Frontal cortex (tissue), 4 donors: Measurements from ENCODE around the gene SYNRG. TPM values are rescaled to one million over a fixed set of nuclear protein-coding genes. Genes with fewer than 3 reads are reported as not detected.

Experiments
- DNase-seq, 2 donors: peaks; one replicate each; pipeline ENCODE4 v3.0.0; 2012; ENCODE audit warnings: low spot score in 2 of 2
- FAIRE-seq: peaks from 2 replicates; lab custom pipeline; 2012; peaks lifted over from hg19 to GRCh38; lab: Jason Lieb, UNC
- total RNA-seq: library from RNA; depleted of rRNA; stranded (reverse); fragments of >200 nt; gene quantifications from one replicate; pipeline ENCODE4 v1.2.3, GENCODE V29; 2014
- donor health status: control.
- donor health status: control.
- donor health status: control.

Gene SYNRG
- total RNA-seq, 1 donor from 2014 or later, result 24.9 TPM

- FAIRE-seq (no peak), DNase-seq (no peak)
Observed at GRCh38 chr17:37507111-37507510, 102.1 kb downstream of the SYNRG start.

- DNase-seq (no peak), FAIRE-seq (no peak)
Observed at GRCh38 chr17:37506678-37507077, 102.5 kb downstream of the SYNRG start.

GRCh38 chr17:37505333-37505732, 103.9 kb downstream of the SYNRG start:
- DNase-seq, result no peak
- no peak for FAIRE-seq

- FAIRE-seq, result no peak
Observed at GRCh38 chr17:37503148-37503547, 106.1 kb downstream of the SYNRG start.

GRCh38 chr17:37502009-37502936, 106.9 kb downstream of the SYNRG start:
- no peak for DNase-seq
- no peak for FAIRE-seq

More at GRCh38 chr17:37503148-37503547, 106.1 kb downstream of the SYNRG start:
- DNase-seq, result no peak

- DNase-seq, result no peak
- FAIRE-seq, result no peak
Observed at GRCh38 chr17:37500378-37500777, 108.8 kb downstream of the SYNRG start.

GRCh38 chr17:37494971-37495370, 114.2 kb downstream of the SYNRG start:
- no peak for FAIRE-seq
- DNase-seq, result no peak

DNA sequence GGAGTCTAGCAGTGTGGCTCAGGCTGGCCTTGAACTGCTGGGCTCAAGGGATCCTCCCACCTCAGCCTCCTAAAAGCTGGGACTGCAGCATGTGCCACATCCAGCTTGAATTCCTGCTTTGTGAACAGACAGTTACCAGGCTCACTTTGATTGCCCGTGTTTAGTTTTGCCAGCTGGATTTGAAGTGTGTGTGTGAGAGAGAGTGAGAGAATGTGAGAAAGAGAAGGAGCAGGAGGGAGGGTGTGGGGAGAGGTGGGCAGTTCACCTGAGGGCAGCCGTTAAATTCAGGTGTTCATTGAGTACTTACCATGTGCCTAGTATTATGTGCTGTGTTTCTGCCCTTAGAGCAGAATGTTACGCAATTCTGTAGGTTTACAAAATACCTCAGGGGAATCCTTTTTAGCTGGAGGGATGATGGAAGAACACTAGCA, 114.8 kb downstream of the SYNRG start:
- FAIRE-seq, result no peak

GRCh38 chr17:37493249-37494027, 115.8 kb downstream of the SYNRG start:
- DNase-seq (no peak), FAIRE-seq (no peak)

More for the DNA sequence above, 114.8 kb downstream of the SYNRG start:
- DNase-seq, result no peak

- no peak for FAIRE-seq
Observed at GRCh38 chr17:37492167-37492566, 117.1 kb downstream of the SYNRG start.

DNA sequence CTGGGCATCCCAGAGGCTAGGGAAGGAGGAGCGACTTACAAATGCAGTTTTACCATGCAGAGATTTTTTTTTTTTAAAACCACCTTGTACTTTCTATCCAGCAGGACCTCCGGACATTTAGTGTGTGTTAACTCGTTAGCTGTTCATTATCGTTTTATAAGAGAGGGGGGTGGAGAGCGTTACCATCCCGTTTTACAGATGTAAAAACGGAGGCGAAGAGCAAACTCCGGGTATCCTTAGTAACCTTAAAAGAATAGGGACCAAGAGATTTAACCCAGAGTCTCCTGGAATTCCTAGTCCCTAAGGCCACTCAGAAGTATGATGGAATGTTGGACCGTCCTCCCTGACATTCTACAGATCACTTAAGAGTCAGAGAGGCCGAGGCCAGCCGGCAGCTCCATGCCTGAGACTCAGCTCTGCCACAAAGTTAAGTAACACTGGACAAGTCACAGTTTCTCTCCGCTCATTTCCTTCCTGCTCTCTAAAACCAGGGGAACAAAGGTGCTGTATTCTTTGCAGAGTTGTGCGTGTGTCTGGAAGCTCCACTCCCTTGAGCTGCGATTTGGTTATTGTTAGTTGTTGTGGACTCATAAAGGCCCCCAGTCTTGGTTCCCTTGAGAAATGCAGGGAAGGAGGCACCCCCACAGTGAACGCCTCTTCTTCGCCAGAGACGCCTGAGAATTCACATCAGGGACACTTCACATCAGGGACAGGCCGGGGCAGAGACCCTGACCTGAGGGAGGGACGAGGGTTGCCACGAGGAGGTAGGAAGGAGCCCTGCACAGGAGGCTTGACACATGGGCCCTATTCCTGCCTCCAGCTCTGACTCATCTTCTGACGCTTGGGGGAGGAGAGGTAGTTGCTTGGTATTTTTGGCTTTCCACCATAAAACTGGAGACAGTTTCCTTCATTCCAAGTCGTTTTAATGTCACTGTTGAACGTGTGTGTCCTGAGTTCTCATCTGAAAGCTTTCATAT, 118.3 kb downstream of the SYNRG start:
- FAIRE-seq (no peak), DNase-seq (peak; percentile 40 to 60)

More at GRCh38 chr17:37492167-37492566, 117.1 kb downstream of the SYNRG start:
- DNase-seq, result no peak

DNA sequence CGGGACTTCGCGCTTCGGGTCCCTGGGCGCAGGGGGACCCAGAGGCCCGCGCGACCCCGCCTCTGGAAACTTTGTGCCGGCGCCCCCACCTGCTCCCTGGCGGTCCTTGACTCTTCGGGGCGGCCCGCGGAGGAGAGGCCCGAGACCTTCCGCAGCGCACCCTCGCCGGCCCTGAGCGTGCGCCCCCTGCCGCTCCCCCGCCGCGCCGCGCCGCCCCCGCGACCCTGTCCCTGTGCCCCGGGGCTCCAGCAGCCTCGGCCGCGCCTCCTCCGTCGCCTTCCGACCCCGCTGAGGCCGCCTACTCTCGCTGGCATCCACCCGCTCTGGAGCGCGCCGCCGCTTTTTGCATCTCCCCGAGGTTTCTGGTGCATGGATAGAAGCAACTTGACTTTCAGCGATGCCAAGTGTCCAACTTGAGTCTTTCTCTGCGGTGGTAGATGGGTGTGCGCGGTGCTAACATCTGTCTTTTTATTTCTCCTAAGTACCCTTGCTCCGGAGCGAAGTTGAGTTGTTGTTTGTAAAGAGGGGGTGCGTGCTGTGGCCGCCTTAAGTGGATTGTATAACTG, 119.1 kb downstream of the SYNRG start:
- DNase-seq (peak in 1 of 2 donors; percentile 32), FAIRE-seq (no peak)

- no peak for FAIRE-seq
- DNase-seq, result peak; percentile 95 to 98
Observed at GRCh38 chr17:37489197-37490001, 119.8 kb downstream of the SYNRG start, which contains the start of gene DUSP14. Gene DUSP14, plus strand, starts transcription at chr17:37489891. Its CDS starts 22,382 bp downstream, at chr17:37512273.

DNA sequence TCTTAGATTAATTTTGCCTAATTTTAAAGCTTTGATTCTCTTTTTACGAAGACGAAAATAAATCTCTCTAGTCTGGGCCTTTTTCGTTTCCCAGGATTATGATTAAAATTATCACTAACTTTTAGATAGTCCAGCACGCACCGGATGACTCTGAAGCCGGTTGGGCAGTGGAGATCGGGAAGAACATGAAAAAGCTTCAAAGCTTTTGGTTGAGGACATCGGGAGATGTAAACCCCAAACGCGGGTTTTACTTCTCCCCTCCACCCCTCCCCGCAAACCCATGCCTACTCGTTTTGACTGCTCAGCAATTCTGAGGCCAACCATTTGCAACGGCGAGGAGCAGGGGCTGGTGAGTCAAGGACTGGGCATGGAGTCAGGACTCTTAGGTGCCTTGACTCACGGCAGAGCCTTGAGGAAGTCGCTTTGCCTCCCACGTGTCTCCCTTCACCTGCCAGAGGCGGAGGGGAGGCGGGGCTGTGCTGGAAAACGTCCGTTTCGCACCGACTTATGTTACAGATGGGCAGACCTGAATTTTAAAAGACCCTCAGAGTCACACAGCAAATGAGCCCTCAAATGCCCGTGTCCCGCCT, 120.5 kb downstream of the SYNRG start:
- FAIRE-seq (no peak), DNase-seq (peak in 1 of 2 donors; percentile 68)

DNA sequence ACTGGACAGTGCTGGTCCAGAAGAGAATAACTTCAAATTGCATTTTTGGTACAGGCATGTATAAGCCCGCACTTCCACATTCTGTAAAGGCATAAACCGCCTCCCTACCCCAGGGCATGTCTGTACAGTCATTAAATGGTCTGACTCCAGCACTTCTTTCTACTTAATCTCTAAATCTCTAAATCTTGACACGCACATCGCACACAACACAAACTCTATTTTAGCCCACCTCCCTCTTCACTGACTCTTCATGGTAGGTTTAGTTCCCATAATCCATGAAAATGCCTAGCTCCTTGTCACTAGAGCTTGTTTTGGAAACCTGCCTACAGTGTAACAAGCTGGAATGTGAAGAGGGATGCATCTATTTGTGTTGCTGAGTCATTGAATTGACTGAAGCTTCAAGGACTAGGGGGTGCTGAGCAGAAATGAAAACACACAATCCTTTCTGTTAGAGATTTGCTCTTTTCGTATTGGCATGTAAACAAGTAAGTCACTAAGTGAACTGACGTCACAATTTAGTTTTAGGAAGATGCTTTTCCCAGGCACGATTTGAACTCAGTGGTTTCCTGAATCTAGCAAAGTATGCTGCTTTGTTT, 121.1 kb downstream of the SYNRG start:
- FAIRE-seq, result no peak

GRCh38 chr17:37485938-37486570, 123.2 kb downstream of the SYNRG start:
- FAIRE-seq (no peak), DNase-seq (no peak)

More for the DNA sequence above, 121.1 kb downstream of the SYNRG start:
- peak; percentile 22 to 56 for DNase-seq
